NCI-H1930 (cell line): Measurements from ENCODE around the gene ERVFRD-1.
"Not testable (repeated sequence)": the region's sequence is repeated elsewhere in the genome, so short reads cannot be mapped to it uniquely, and the experiment has no call there.

Source experiments
- DNase-seq, 2 experiments: peaks; one replicate each; lab custom pipeline; 2025; lab: John Stamatoyannopoulos, UW

ERVFRD-1 gene

DNA sequence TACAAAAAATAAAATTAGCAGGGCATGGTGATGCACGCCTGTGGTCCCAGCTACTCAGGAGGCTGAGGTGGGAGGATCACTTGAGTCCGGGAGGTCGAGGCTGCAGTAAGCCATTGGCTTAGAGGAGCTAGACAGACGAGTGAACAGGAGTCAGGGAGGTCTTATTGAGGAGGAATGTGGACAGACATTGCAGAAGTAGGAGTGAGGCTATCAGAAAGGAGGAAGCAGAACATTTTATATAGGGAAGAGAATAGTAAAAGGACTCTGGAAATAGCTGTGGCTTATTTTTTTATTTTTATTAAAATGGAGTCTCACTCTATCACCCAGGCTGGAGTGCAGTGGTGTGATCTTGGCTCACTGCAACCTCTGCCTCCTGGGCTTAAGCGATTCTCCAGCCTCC, 20.4 kb downstream of the ERVFRD-1 start:
- DNase-seq = not testable (repeated sequence)

DNA sequence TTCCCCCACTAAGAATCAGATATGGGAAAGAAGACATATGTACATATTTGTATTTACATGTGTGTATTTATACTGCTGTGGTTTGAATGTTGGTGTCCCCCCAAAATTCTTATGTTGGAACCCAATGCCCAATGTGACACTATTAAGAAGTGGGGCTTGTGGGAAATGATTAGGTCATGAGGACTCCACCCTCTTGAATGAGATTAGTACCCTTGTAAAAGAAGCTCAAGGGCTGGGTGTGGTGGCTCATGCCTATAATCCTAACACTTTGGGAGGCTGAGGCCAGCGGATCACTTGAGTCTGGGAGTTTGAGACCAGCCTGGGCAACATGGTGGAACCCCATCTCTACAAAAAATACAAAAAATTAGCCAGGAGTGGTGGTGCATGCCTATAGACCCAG, 21.8 kb downstream of the ERVFRD-1 start:
- DNase-seq = no peak

DNA sequence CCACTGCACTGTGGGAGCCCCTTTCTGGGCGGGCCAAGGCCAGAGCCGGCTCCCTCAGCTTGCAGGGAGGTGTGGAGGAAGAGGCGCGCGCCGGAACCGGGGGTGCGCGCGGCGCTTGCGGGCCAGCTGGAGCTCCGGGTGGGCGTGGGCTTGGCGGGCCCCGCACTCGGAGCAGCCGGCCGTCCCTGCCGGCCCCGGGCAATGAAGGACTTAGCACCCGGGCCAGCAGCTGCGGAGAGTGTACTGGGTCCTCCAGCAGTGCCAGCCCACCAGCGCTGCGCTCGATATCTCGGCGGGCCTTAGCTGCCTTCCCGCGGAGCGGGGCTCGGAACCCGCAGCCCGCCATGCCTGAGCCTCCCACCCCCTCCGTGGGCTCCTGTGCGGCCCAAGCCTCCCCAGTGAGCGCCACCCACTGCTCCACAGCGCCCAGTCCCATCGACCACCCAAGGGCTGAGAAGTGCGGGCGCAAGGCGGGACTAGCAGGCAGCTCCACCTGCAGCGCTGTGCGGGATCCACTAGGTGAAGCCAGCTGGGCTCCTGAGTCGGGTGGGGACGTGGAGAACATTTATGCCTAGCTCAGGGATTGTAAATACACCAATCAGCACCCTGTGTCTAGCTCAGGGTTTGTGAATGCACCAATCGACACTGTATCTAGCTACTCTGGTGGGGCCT, 24.2 kb downstream of the ERVFRD-1 start:
- not testable (repeated sequence) for DNase-seq

DNA sequence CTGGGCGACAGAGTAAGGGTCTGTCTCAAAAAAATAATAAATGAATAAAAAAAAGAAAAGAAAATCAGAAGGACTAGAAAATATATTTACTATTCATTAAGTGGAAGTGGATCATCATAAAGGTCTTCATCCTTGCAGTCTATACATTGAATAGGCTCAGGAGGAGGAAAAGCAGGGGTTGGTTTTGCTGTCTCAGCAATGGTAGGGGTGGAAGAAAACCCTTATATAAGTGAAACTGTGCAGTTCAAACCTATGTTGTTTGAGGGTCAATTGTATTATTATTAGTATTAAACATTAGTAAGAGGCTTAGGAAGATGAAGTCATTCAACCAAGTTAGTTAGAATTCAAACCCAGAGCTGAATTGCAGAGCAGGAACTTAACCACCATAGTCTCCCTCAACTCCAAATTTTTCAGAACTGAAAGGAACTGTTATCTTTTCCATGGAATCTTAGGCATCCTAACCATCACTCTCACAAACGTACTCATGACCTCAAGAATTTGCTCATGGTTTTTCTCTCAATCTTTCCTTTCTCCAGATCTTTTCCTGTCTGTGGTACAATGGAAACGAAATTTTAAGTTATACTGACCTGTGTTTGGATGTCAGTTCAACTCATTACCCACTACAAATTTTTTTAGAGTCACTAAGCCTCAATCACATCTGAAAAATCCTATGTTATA, 25.6 kb downstream of the ERVFRD-1 start:
- no peak for DNase-seq

- no peak for DNase-seq
Observed at GRCh38 chr6:11083956-11084355, 27.6 kb downstream of the ERVFRD-1 start.

DNA sequence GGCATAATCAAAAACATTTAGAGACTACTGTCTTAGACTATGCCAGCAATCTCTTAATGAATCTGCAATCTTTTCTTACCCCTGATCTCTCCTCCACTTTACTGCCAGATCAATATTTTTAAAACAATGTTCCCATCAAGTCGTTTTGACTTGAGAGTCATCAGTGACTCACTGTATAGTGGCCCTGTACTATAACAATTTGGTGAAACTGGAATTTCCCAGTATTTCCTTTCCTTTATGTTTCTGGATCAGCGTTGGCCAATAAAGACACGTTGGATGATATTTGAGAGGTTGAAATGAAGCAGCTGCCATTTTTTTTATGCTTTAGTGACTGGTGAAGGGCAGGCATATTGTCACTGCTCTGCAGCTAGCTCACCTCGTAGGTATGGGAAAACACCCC, 28.0 kb downstream of the ERVFRD-1 start:
- DNase-seq = no peak

- DNase-seq = no peak
Observed at GRCh38 chr6:11080296-11080695, 31.2 kb downstream of the ERVFRD-1 start.

DNA sequence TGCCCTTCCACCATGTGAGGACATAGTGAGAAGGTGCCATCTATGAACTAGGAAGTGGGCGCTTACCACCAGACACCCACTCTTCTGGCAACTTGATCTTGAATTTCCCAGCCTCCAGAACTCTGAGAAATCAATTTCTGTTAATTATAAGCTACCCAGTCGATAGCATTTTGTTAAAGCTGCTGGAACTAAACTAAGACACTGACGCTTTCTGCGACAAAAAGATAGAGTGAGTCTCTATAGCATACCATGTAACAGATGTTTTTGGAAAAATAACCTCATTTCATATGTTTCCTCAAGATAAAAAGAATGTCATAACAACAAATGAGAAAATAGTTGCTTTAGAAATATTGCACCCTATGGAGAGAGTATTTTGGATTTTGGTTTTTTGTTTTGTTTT, 33.3 kb downstream of the ERVFRD-1 start:
- DNase-seq = no peak

GRCh38 chr6:11076540-11076939, 35.0 kb downstream of the ERVFRD-1 start:
- no peak for DNase-seq

DNA sequence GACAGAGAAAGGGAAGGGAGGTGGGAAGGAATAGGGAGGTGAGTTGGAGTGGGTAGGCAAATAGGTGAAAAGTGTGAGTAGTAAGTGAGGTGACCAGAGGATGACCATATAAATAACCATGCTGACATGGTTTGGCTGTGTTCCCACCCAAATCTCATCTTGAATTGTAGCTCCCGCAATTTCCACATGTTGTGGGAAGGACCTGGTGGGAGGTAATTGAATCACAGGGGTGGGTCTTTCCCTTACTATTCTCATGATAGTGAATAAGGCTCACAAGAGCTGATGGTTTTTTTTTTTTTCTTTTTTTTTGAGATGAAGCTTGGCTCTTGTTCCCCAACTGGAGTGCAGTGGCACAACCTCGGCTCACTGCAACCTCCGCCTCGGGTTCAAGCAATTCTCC, 39.4 kb downstream of the ERVFRD-1 start:
- no peak for DNase-seq

- DNase-seq = no peak
Observed at GRCh38 chr6:11069760-11070159, 41.8 kb downstream of the ERVFRD-1 start.

- no peak for DNase-seq
Observed at GRCh38 chr6:11067348-11067747, 44.2 kb downstream of the ERVFRD-1 start.

GRCh38 chr6:11066505-11067347, 44.8 kb downstream of the ERVFRD-1 start:
- DNase-seq = no peak

- no peak for DNase-seq
Observed at GRCh38 chr6:11065436-11066202, 45.9 kb downstream of the ERVFRD-1 start.

DNA sequence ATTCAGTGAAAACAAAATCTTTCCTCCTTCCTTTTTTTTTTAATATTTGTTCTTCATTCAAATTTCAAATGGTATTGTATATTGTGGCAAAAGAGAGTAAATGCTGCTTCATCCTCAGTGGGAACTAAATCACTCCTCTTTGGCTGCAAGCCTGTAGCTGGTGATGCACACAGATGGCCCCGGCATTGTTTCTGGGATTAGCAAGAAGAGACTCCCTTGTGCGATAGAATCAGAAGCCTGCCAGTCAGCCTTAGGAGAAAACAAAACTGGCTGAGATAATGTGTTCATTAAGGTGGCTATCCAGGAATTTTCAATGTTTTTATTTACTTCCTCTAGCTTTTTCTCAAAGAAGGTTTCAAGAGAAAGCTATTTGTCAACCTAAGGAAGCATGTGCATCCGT, 46.7 kb downstream of the ERVFRD-1 start:
- DNase-seq = no peak

DNA sequence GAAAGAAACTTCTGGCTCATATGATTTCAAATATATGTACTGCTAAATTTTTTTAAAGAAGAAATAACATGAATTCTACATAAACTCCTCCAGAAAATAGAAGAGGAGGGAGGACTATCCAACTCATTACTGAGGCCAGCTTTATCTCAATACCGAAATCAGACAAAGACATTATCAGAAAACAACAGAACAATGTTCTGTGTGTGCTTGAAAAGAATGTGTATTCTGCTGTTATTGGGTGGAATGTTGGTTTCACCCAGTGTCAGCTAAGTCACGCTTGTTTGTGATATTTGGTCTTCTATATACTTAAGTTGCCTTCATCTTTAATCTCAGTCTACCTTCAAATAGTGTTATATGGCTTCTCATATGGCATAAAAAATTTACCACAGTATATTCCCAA, 48.8 kb downstream of the ERVFRD-1 start:
- DNase-seq = no peak

- DNase-seq = no peak
Observed at GRCh38 chr6:11062083-11062482, 49.4 kb downstream of the ERVFRD-1 start.

GRCh38 chr6:11058406-11058805, 53.1 kb downstream of the ERVFRD-1 start:
- no peak for DNase-seq

GRCh38 chr6:11056871-11057270, 54.7 kb downstream of the ERVFRD-1 start:
- DNase-seq = no peak

- DNase-seq = no peak
Observed at GRCh38 chr6:11055127-11055627, 56.3 kb downstream of the ERVFRD-1 start.

GRCh38 chr6:11054722-11055121, 56.8 kb downstream of the ERVFRD-1 start:
- no peak for DNase-seq

DNA sequence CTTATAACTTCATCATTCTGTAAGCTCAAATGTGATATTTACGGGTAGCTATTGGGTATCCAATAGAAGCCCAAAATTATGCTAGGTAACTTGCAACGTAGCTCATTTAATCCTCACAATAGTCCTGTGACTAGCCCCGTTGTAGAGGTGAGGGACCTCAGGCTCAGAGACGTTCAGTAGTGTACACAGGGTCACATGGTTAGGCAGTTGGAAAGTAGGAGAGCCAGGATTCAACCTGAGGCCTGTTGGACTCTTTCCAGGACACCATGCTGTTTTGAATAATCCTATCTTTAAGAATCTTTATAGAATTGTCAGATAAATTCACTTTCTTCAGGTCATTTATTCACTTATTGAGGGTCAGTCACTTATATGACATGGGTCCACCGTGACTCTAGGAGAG, 58.2 kb downstream of the ERVFRD-1 start:
- DNase-seq = no peak
